Caco-2 (cell line): ENCODE measurements around the gene STRA8. TPM values are rescaled to one million over a fixed set of nuclear protein-coding genes. Genes with fewer than 3 reads are reported as not detected.
"Not testable (repeated sequence)": the region's sequence is repeated elsewhere in the genome, so short reads cannot be mapped to it uniquely, and the experiment has no call there.

ENCODE experiments used
- BruUV-seq: library from RNA; stranded (reverse); fragments of 400-500 nt; replicated peaks from 2 replicates; lab custom pipeline; 2021; lab: Mats Ljungman, UMichigan
- CTCF ChIA-PET: fragments of 300-600 bp; sonication (Branson Sonifier 250); formaldehyde crosslinking; loops from one replicate; lab custom pipeline; 2022; ENCODE audit warnings: antibody characterized with exemption; lab: Charles Lee
- POLR2A ChIA-PET: fragments of 300-600 bp; sonication (Branson Sonifier 250); formaldehyde crosslinking; loops from one replicate; lab custom pipeline; 2022; ENCODE audit warnings: antibody characterized with exemption; lab: Charles Lee
- DNase-seq, 2 experiments: peaks; one replicate each; pipeline versions ENCODE4 v3.0.0 to v3.0.0-alpha.2; 2020 to 2022
- H3K27me3 ChIP-seq: replicated peaks from 2 replicates; pipeline ENCODE4 v1.6.0; 2011; ENCODE audit warnings: low read length; ENCODE audit not compliant: control insufficient read depth, insufficient read depth
- H3K36me3 ChIP-seq: 2 replicates; pipeline ENCODE4 v1.5.1; 2011; ENCODE audit warnings: low read length; ENCODE audit not compliant: control insufficient read depth, insufficient read depth
- H3K4me1 ChIP-seq: fragments of 250-450 bp; sonication (Bioruptor Pico); 2 replicates; pipeline ENCODE4 v1.5.1; 2020; ENCODE audit warnings: mild to moderate bottlenecking
- H3K4me3 ChIP-seq: 2 replicates; pipeline ENCODE4 v1.5.1; 2011; ENCODE audit warnings: low read depth, mild to moderate bottlenecking, control low read depth, low read length
- H3K9me3 ChIP-seq: fragments of 250-450 bp; sonication (Bioruptor Pico); 2 replicates; pipeline ENCODE4 v1.5.1; 2020; ENCODE audit warnings: mild to moderate bottlenecking, moderate library complexity
- H3K27ac Mint-ChIP-seq: one replicate; pipeline ENCODE4 v1.8.0; 2022; ENCODE audit warnings: mixed read lengths; ENCODE audit not compliant: unreplicated experiment
- H3K27me3 Mint-ChIP-seq: one replicate; pipeline ENCODE4 v1.8.0; 2022; ENCODE audit warnings: mixed read lengths; ENCODE audit not compliant: insufficient read depth, unreplicated experiment
- H3K36me3 Mint-ChIP-seq: one replicate; pipeline ENCODE4 v1.8.0; 2022; ENCODE audit warnings: mild to moderate bottlenecking, mixed read lengths; ENCODE audit not compliant: insufficient read depth, unreplicated experiment
- H3K4me1 Mint-ChIP-seq: one replicate; pipeline ENCODE4 v1.8.0; 2022; ENCODE audit warnings: low read depth, mixed read lengths; ENCODE audit not compliant: unreplicated experiment
- H3K4me3 Mint-ChIP-seq: one replicate; pipeline ENCODE4 v1.8.0; 2022; ENCODE audit warnings: mild to moderate bottlenecking, moderate library complexity, mixed read lengths; ENCODE audit not compliant: unreplicated experiment
- H3K9me3 Mint-ChIP-seq: one replicate; pipeline ENCODE4 v1.8.0; 2022; ENCODE audit warnings: mixed read lengths; ENCODE audit not compliant: unreplicated experiment
- intact Hi-C: fragments of 100-400 bp; cut with micrococcal nuclease; formaldehyde crosslinking; loops from one replicate; pipeline ENCODE4 v1.10.0; 2022; ENCODE audit not compliant: unreplicated experiment
- total RNA-seq: library from RNA; stranded (reverse); gene quantifications from 2 replicates; pipeline ENCODE4 v1.2.3, GENCODE V29; 2022
- TF ChIP-seq, protein P1 (sequence below), 2 experiments: fragments of 200-600 bp in 1 of 2; IDR thresholded peaks; 1 replicate in 1 of 2; 2 replicates in 1 of 2; pipeline versions ENCODE4 v1.5.1 to v1.8.0; 2011 to 2022; ENCODE audit warnings: antibody characterized with exemption in 1 of 2, control low read depth in 1 of 2, inconsistent platforms in 1 of 2, low read depth in 1 of 2, low read length in 1 of 2, mild to moderate bottlenecking in 1 of 2, moderate library complexity in 1 of 2; ENCODE audit not compliant: insufficient read depth in 1 of 2, severe bottlenecking in 1 of 2, unreplicated experiment in 1 of 2

STRA8 gene
- total RNA-seq, 1 experiment from 2014 or later: not detected

DNA sequence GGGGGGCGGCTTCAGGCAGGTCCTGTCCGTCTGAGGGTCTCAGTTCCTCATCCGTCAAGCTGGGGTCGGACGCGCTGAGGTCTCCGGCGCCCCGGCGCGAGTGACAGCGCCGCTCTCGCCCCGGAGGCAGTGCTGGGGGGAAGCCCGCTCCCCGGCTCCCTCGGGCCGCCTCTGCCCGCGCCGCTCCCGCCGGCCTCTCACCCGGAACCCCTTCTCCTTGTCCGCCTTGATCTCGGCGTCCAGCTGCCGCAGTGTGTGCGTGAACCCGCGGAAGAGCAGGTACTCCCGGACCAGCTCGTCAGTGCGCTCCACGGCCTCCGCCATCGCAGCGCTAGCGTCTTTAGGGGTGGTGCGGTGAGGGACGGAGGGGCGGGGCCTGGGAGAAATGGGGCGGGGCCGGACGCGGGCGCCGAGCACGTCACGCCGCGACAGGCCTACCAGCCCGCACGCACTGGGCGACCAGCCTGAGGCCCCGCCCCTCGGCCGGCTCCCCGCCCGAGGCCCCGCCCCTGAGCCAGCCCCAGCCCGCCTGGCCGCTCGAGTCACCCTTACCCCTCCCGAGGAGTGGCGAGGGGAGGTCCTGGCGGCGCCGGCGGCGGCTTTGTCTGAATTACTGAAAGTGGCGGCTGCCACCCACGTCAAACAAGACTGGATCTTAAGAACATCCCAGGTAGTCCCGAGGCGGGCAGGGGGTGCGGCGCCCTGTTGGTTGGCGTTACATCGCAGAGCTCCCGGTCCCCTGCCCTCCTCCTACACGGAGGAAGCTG, 22.3 kb upstream of the STRA8 start, which contains the start of gene WDR91:
Gene WDR91 (minus strand): TSS at position 348 of the 767 bp plus-strand sequence. CDS start 24 bp downstream, at position 324.
- Mint-ChIP-seq H3K27ac (peak within 1 kb of the TSS; percentile 96), H3K36me3 (no peaks in the 10 kb centered on the region), H3K4me3 (peak within 1 kb of the TSS; percentile 95), H3K9me3 (no peaks in the 10 kb centered on the region), H3K27me3 (no peaks in the 10 kb centered on the region), H3K4me1 (peaks cover 9% of the 10 kb centered on the region)
- intact Hi-C loops: loop anchor here (2.0 to 5.0 kb wide), 2 partner anchors 41 to 219 kb away; partner anchors contain the start of gene CYREN
- H3K4me3 ChIP-seq: peak within 1 kb of the TSS; percentile 86
- H3K36me3 ChIP-seq: no peaks in the 10 kb centered on the region
- CTCF ChIA-PET: interaction anchor here (0.6 to 1.4 kb wide), 3 partner anchors 64 to 434 kb away, joined by 4 to 7 read pairs (median 5); no protein-coding TSS in a partner anchor
- H3K4me1 ChIP-seq: peaks cover 4% of the 10 kb centered on the region; the same call in 1 of the 2 replicates
- TF ChIP-seq, protein P1, sequence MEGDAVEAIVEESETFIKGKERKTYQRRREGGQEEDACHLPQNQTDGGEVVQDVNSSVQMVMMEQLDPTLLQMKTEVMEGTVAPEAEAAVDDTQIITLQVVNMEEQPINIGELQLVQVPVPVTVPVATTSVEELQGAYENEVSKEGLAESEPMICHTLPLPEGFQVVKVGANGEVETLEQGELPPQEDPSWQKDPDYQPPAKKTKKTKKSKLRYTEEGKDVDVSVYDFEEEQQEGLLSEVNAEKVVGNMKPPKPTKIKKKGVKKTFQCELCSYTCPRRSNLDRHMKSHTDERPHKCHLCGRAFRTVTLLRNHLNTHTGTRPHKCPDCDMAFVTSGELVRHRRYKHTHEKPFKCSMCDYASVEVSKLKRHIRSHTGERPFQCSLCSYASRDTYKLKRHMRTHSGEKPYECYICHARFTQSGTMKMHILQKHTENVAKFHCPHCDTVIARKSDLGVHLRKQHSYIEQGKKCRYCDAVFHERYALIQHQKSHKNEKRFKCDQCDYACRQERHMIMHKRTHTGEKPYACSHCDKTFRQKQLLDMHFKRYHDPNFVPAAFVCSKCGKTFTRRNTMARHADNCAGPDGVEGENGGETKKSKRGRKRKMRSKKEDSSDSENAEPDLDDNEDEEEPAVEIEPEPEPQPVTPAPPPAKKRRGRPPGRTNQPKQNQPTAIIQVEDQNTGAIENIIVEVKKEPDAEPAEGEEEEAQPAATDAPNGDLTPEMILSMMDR (IDR thresholded peaks at IDR 0.05; ENCODE audit: insufficient read depth in 1 of 2, low read depth in 1 of 2, low read length in 1 of 2, severe bottlenecking in 1 of 2, unreplicated experiment in 1 of 2): no peak
- POLR2A ChIA-PET: no interaction called here
- no TSS peak for BruUV-seq
- no peaks in the 10 kb centered on the region for H3K27me3 ChIP-seq
- H3K9me3 ChIP-seq: no peaks in the 10 kb centered on the region
- DNase-seq: peak; percentile 94 to 95

DNA sequence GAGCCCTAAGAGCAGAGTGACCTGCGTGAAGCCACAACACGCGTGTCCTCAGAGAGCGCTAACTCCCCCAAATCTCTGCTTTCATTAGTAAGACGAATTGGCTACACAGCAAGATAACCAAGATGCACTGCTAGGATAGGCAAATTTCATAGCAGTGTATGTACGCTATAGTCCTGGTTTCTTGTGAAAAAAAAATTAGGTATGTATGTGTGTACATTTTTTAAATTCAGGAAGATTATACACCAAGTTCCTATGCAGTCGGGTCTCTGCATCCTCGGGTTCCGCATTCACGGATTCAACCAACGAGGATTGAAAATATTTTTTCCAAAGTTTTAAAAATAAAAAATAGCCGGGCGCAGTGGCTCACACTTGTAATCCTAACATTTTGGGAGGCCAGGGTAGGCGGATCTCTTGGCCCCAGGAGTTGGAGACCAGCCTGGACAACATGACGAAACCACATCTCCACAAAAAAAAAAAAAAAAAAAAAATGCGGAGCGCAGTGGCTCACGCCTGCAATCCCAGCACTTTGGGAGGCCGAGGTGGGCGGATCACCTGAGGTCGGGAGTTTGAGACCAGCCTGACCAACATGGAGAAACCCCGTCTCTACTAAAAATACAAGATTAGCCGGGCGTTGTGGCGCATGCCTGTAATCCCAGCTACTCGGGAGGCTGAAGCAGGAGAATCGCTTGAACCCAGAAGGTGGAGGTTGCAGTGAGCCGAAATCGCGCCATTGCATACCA, 21.5 kb upstream of the STRA8 start:
- CTCF ChIA-PET: interaction anchor here (0.6 to 1.4 kb wide), 2 partner anchors 63 to 123 kb away, joined by 5 to 7 read pairs; no protein-coding TSS in a partner anchor

DNA sequence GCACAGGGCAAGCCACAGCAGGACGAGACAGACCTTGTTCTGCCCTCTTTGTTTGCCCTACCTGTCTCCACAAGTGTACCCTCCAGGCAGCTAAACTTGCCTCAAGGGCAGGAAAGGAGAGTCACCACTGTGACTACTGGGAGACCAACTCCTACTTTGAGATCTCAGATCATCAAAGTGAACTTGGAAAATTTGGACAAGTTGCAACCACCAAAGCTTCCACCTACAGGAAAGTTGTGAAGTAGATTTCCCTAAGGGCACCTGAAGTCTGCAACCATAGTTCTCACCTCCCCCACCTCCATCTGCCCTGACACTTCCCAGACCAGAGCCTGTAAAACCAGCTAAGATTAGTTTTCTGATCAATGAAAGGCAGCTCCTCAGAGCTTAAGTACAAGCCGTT, 19.8 kb upstream of the STRA8 start:
- Histone ChIP-seq H3K9me3 (no peaks in the 10 kb centered on the region), H3K4me3 (no peak overlapping the region), H3K27me3 (no peaks in the 10 kb centered on the region), H3K36me3 (no peaks in the 10 kb centered on the region), H3K4me1 (peaks cover 15% of the 10 kb centered on the region)
- no peaks in the 10 kb centered on the region for H3K27me3 Mint-ChIP-seq
- TF ChIP-seq, protein P1 (IDR thresholded peaks at IDR 0.05; ENCODE audit: insufficient read depth in 1 of 2, low read depth in 1 of 2, low read length in 1 of 2, severe bottlenecking in 1 of 2, unreplicated experiment in 1 of 2): no peak
- no TSS peak for BruUV-seq
- DNase-seq: peak in 1 of 2 experiments; percentile 11
- POLR2A ChIA-PET: no interaction called here
- no peak overlapping the region for H3K27ac Mint-ChIP-seq
- peaks cover 18% of the 10 kb centered on the region for H3K4me1 Mint-ChIP-seq
- no peaks in the 10 kb centered on the region for H3K36me3 Mint-ChIP-seq
- H3K4me3 Mint-ChIP-seq: no peak overlapping the region
- no peaks in the 10 kb centered on the region for H3K9me3 Mint-ChIP-seq
- intact Hi-C loops: loop anchor here (1.0 to 5.0 kb wide), 2 partner anchors 43 to 222 kb away; no protein-coding TSS in a partner anchor
- CTCF ChIA-PET: no interaction called here

More for the DNA sequence above, 21.5 kb upstream of the STRA8 start:
- H3K36me3 ChIP-seq, H3K27me3 Mint-ChIP-seq, H3K27me3 ChIP-seq, H3K9me3 Mint-ChIP-seq, H3K4me1 Mint-ChIP-seq, H3K4me1 ChIP-seq, DNase-seq, H3K36me3 Mint-ChIP-seq, POLR2A ChIA-PET, H3K9me3 ChIP-seq: not testable (repeated sequence)
- Mint-ChIP-seq H3K27ac (peak overlapping the region; percentile 96), H3K4me3 (peak overlapping the region; percentile 95)
- BruUV-seq: TSS peak; percentile 67
- peak overlapping the region; percentile 63 for H3K4me3 ChIP-seq
- intact Hi-C loops: loop anchor here (2.0 to 5.0 kb wide), 2 partner anchors 41 to 220 kb away; partner anchors contain the start of gene CYREN
